Measurements from ENCODE around the gene SPAG5. TPM values are rescaled to one million over a fixed set of nuclear protein-coding genes. Genes with fewer than 3 reads are reported as not detected.
A peak's percentile ranks its signal among the peaks of the same experiment; 100 is the strongest.
"Not testable (repeated sequence)": the region's sequence is repeated elsewhere in the genome, so short reads cannot be mapped to it uniquely, and the experiment has no call there.

SPAG5 gene
- total and polyA plus RNA-seq, 8 donors: 0.93 to 7.4 (median 2.1) TPM

GRCh38 chr17:28612936-28613872, 14.4 kb upstream of the SPAG5 start:
- ATAC-seq: peak; percentile 46 to 72 (median 68)
- TF ChIP-seq CTCF (IDR thresholded peaks at IDR 0.05): peak in 3 of 4 donors; percentile 24 to 67 (median 38)
- peak in 1 of 6 donors; percentile 27 for DNase-seq
- peaks cover 0 to 41% (median 29%) of the 10 kb centered on the region in 3 donors for H3K36me3 ChIP-seq
- 71 to 78% methylated on average over 6 of the region's 6 CpGs for WGBS, 2 donors
- H3K4me3 ChIP-seq: no peak overlapping the region
- no peaks in the 10 kb centered on the region for H3K9me3 ChIP-seq
- H3K27ac ChIP-seq: no peak overlapping the region
- FAIRE-seq: no peak
- no peaks in the 10 kb centered on the region for H3K27me3 ChIP-seq
- no peaks in the 10 kb centered on the region for H3K4me1 ChIP-seq
- intact Hi-C loops (cut with DNase I): loop anchor here in 1 of 3 donors (10.0 kb wide), 1 partner anchor 118 kb away; no protein-coding TSS in a partner anchor

- ATAC-seq (no peak), DNase-seq (no peak), FAIRE-seq (no peak)
- no peaks in the 10 kb centered on the region for H3K27me3 ChIP-seq
- H3K36me3 ChIP-seq: peaks cover 0 to 34% (median 22%) of the 10 kb centered on the region in 3 donors
- intact Hi-C loops (cut with DNase I): loop anchor here in 1 of 3 donors (10.0 kb wide), 1 partner anchor 118 kb away; no protein-coding TSS in a partner anchor
- H3K4me3 ChIP-seq: no peak overlapping the region
- no peak overlapping the region for H3K27ac ChIP-seq
- no peaks in the 10 kb centered on the region for H3K4me1 ChIP-seq
- no peak for TF ChIP-seq CTCF (IDR thresholded peaks at IDR 0.05)
- 59 to 60% methylated on average over 2 of the region's 2 CpGs for WGBS, 2 donors
- H3K9me3 ChIP-seq: no peaks in the 10 kb centered on the region
Measured at GRCh38 chr17:28612531-28612930, 13.7 kb upstream of the SPAG5 start.

- no peak for ATAC-seq
Measured at GRCh38 chr17:28610376-28610775, 11.6 kb upstream of the SPAG5 start.

GRCh38 chr17:28604031-28604430, 5.2 kb upstream of the SPAG5 start:
- H3K27ac ChIP-seq; H3K27me3 ChIP-seq; H3K4me3 ChIP-seq; H3K36me3 ChIP-seq; DNase-seq; intact Hi-C loops (cut with DNase I); H3K9me3 ChIP-seq; ATAC-seq; FAIRE-seq; H3K4me1 ChIP-seq: not testable (repeated sequence)
- 94% methylated on average over 13 to 29 of the region's 31 CpGs for WGBS, 2 donors

More at GRCh38 chr17:28610376-28610775, 11.6 kb upstream of the SPAG5 start:
- Histone ChIP-seq H3K36me3 (peaks cover 0 to 13% (median 4%) of the 10 kb centered on the region in 3 donors), H3K9me3 (no peaks in the 10 kb centered on the region), H3K27me3 (no peaks in the 10 kb centered on the region), H3K4me1 (no peaks in the 10 kb centered on the region), H3K27ac (no peak overlapping the region), H3K4me3 (no peak overlapping the region)
- TF ChIP-seq CTCF (IDR thresholded peaks at IDR 0.05): no peak
- WGBS, 2 donors: 77 to 80% methylated on average over 8 of the region's 8 CpGs
- DNase-seq: no peak
- intact Hi-C loops (cut with DNase I): loop anchor here in 1 of 3 donors (10.0 kb wide), 1 partner anchor 116 kb away; no protein-coding TSS in a partner anchor
- FAIRE-seq: no peak

GRCh38 chr17:28599311-28600184, 723 bp upstream of the SPAG5 start:
- peak overlapping the region; percentile 69 to 92 (median 84) for H3K27ac ChIP-seq
- H3K9me3 ChIP-seq: no peaks in the 10 kb centered on the region
- no peaks in the 10 kb centered on the region for H3K36me3 ChIP-seq
- intact Hi-C loops (cut with DNase I): no loop called here
- H3K4me1 ChIP-seq: peaks cover 0 to 11% (median 7%) of the 10 kb centered on the region in 3 donors
- peak overlapping the region; percentile 52 to 63 (median 54) for H3K4me3 ChIP-seq
- no peak for FAIRE-seq
- no peaks in the 10 kb centered on the region for H3K27me3 ChIP-seq
- WGBS, 2 donors: 7 to 9% methylated on average over 40 of the region's 40 CpGs
- ATAC-seq: peak; percentile 60 to 76 (median 64)
- TF ChIP-seq CTCF (IDR thresholded peaks at IDR 0.05): no peak
- DNase-seq: peak; percentile 48 to 79 (median 69)
